T follicular helper cell (primary cell): Measurements from ENCODE around the gene RNF38.
"Not testable (repeated sequence)": the region's sequence is repeated elsewhere in the genome, so short reads cannot be mapped to it uniquely, and the experiment has no call there.

Experiments
- DNase-seq: peaks from one replicate; pipeline ENCODE4 v3.0.0-alpha.2; 2020; ENCODE audit warnings: low read depth

Gene RNF38

GRCh38 chr9:36407122-36407723 lies 7.2 kb upstream of the RNF38 start:
- DNase-seq = peak; percentile 43

DNA sequence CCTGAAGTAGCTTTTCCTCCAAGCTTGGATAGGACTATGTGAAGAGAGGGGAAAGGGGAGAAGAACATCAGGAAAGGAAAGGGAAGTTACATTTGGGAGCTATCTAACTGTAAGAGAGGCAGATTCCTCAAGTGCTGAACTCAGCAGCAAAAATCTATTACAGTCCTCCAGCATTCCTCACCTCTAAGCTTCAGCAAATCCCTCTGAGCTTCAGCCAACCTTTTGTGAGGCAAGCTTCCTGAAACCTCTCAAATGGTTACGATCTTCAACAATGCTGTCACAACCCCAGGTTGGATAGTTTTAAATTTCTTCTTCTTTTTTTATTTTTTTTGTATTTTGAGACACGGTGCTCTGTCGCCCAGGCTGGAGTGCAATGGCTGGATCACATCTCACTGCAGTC lies 2.5 kb upstream of the RNF38 start:
- no peak for DNase-seq

DNA sequence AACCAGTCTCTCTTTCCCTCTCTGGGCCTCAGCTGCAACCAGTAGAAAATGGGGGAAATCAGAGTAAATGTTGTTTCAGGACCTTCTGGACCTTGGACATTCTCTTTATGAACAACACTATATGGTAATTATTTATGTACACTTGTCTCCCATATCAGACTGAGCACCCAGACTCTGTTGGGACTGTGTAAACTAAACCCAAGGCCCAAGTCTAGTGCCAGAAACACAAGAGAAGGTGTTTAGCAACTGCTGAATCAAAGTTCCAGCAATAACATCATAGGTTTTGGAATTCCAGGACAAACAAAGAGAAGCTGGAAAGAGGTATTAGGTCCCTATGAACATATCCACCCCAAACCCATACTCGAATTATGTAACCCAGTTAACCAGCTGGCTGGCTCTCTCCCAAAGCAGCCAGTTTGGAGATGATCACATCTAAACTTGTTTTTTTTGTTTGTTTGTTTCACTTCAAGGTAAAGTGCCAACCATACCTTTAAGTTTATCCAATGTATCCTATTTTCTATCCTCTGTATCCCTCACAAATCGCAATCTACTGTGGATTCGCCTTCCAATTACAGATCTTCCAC lies 1.9 kb upstream of the RNF38 start:
- no peak for DNase-seq

- DNase-seq = peak; percentile 69
Observed at GRCh38 chr9:36401164-36401740, 1.2 kb upstream of the RNF38 start.

GRCh38 chr9:36400332-36401163 lies 479 bp upstream of the RNF38 start:
- DNase-seq = peak; percentile 90

- no peak for DNase-seq
Observed at GRCh38 chr9:36398745-36399144, 1.3 kb downstream of the RNF38 start.

GRCh38 chr9:36396985-36397384 lies 3.1 kb downstream of the RNF38 start:
- DNase-seq = no peak

DNA sequence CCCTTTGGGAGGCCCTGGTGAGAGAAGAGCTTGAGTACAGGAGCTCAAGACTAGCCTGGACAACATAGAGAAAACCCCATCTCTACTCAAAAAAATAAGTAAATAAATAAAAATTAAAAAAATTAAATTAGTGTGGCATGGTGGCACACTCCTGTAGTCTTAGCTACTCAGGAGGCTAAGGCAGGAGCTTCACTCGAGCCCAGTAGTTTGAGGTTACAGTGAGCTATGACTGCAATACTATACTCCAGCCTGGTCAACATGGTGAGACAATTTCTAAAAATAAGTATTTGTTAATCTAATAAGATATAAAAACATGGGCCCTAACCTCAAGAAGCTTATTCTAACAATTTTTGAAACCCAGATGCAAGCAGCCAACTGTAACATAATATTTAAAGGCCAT lies 7.6 kb downstream of the RNF38 start:
- DNase-seq = no peak

- no peak for DNase-seq
Observed at GRCh38 chr9:36389590-36389989, 10.5 kb downstream of the RNF38 start.

- not testable (repeated sequence) for DNase-seq
Observed at GRCh38 chr9:36386396-36386965, 13.6 kb downstream of the RNF38 start.

DNA sequence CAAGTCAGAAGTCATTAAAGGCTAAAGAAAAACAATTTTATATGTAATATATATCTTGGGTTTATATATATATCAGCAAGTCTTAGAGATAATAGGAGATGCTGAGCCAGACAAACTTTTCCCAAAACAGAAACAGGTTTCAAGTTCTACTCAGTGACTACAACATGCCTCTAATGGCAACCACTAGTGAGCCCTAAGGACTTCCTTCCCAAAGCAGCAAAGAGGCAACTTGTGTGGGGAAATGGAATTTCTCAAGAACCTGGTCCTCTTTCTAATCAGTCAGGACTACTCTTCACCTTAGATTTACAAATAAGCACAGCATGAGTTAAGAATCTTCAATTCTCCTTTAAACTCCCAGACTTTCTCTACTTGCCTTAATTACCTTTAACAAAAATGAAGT lies 17.6 kb downstream of the RNF38 start:
- no peak for DNase-seq

- DNase-seq = no peak
Observed at GRCh38 chr9:36364577-36364976, 35.5 kb downstream of the RNF38 start.

DNA sequence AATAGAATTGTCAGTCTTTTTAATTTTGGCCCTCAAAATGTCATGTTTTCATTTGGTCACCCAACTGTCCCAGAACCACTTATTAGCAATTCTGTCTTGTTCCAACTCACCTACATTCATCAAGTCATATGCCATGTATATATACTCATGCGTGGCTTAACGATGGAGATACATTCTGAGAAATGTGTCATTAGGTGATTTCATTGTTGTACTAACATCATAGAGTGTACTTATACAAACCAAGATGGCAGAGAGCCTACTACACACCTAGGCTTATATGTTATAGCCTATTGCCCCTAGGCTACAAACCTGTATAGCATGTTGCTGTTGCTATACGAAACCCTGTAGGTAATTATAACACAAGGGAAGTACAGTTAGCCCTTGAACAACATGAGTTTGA lies 36.6 kb downstream of the RNF38 start:
- DNase-seq = no peak

GRCh38 chr9:36358486-36358885 lies 41.6 kb downstream of the RNF38 start:
- no peak for DNase-seq

- DNase-seq = no peak
Observed at GRCh38 chr9:36357639-36358038, 42.4 kb downstream of the RNF38 start.

GRCh38 chr9:36346569-36346968 lies 53.5 kb downstream of the RNF38 start:
- DNase-seq = no peak

DNA sequence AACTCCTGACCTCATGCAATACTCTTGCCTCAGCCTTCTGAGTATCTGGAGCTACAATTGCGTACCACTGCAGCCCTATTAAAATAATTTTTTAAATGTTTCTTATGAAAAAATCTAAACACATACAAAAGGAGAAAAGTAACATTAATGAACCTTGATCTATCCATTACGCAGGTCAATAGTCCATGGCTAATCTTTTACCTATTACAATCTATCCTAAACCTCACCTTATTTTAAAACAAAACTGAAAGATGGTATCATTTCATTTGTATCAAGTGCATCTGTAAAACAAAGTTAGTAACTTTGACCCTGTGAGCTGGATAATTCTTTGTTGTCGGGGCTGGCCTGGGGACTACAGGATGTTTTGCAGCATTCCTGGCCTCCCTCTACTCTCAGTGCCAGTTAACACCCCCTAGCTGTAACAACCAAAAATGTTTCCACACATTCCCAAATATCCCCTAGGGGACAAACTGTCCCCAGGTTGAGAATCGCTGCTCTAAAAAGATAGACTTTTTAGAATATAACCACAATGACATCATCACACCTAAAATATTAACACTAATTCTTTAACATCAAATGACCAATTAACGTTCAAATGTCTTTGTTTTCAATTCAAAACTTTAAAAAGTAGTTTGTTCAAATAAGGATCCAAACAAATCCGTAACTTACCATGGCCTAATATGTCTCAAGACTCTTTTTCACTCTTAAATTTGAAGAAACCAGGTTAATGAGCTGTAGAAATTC lies 54.8 kb downstream of the RNF38 start:
- DNase-seq = no peak

DNA sequence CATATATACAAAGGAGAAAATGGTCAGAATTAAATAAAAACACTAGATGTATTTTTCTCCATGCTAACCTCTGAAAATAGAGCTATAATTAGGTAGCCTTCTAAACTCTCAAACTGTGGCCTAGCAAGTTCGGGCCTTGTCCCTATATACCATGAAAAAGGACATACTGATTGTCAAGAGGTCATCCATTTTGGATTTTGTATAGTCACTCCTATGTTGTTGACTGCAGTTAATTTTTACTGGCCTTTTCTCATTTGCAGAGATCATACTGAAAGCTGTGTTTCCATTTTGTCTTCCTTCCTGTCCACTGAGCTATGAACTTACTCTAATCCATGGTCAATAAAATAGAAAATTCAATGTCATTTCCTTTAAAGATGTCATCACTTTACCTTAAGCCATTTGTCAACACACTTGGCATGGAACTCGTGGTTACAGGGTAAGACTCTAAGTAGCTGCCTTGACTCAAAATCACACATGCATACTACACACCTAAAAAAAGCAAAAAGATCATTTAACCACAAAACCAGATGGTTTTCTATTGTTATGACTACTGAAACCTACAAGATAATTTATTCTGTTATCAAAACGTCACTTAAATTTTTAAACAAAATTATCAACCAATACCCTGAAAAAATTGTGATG lies 58.0 kb downstream of the RNF38 start:
- no peak for DNase-seq

- DNase-seq = no peak
Observed at GRCh38 chr9:36337865-36338264, 62.2 kb downstream of the RNF38 start.

- DNase-seq = no peak
Observed at GRCh38 chr9:36337002-36337401, 63.1 kb downstream of the RNF38 start.
